GM20000 (cell line): ENCODE data around the gene C18orf32.
"Not testable (repeated sequence)": the region's sequence is repeated elsewhere in the genome, so short reads cannot be mapped to it uniquely, and the experiment has no call there.

Experiments used
- DNase-seq: peaks from one replicate; pipeline ENCODE4 v3.0.0; 2012; ENCODE audit warnings: low spot score
- CTCF ChIP-seq: IDR thresholded peaks from 2 replicates; pipeline ENCODE4 v1.5.1; 2012; ENCODE audit warnings: mild to moderate bottlenecking, control low read depth; ENCODE audit errors: extremely low read depth, missing control alignments

The C18orf32 gene

GRCh38 chr18:49476664-49477411 is 10.2 kb downstream of the C18orf32 start:
- no peak for TF ChIP-seq CTCF
- DNase-seq: no peak

GRCh38 chr18:49474935-49475334 is 12.1 kb downstream of the C18orf32 start:
- not testable (repeated sequence) for DNase-seq

- DNase-seq: no peak
- TF ChIP-seq CTCF: no peak
These were observed 13.3 kb downstream of the C18orf32 start for GRCh38 chr18:49473721-49474120.

GRCh38 chr18:49472459-49472858 is 14.6 kb downstream of the C18orf32 start:
- no peak for DNase-seq
- no peak for TF ChIP-seq CTCF

- no peak for TF ChIP-seq CTCF
- DNase-seq: no peak
These were observed 15.5 kb downstream of the C18orf32 start for GRCh38 chr18:49471532-49471931.

GRCh38 chr18:49467599-49467998 is 19.4 kb downstream of the C18orf32 start:
- no peak for TF ChIP-seq CTCF
- no peak for DNase-seq

GRCh38 chr18:49467019-49467563 is 19.9 kb downstream of the C18orf32 start:
- TF ChIP-seq CTCF: no peak
- no peak for DNase-seq
